Upper lobe of left lung (tissue), 4 donors: Measurements from ENCODE around the gene FBLN1.

Experiments used
- EP300 ChIP-seq, 4 donors: sonication (generic); formaldehyde crosslinking; IDR thresholded peaks; one replicate each; pipeline ENCODE4 v1.5.1; 2017; ENCODE audit warnings: antibody characterized with exemption in 4 of 4, control low read depth in 2 of 4
- POLR2A ChIP-seq, 4 donors: fragments of 450-650 bp; IDR thresholded peaks; one replicate each; pipeline ENCODE4 v1.5.1; 2016 to 2017; ENCODE audit warnings: antibody characterized with exemption in 4 of 4, mild to moderate bottlenecking in 2 of 4
- TF ChIP-seq, protein P1 (sequence below), 6 experiments: fragments of 450-650 bp in 4 of 6; fragments of 200-600 bp in 2 of 6; sonication (generic) in 2 of 6; IDR thresholded peaks; one replicate each; pipeline ENCODE4 v1.5.1; 2016 to 2019; ENCODE audit warnings: antibody characterized with exemption in 6 of 6

DNA sequence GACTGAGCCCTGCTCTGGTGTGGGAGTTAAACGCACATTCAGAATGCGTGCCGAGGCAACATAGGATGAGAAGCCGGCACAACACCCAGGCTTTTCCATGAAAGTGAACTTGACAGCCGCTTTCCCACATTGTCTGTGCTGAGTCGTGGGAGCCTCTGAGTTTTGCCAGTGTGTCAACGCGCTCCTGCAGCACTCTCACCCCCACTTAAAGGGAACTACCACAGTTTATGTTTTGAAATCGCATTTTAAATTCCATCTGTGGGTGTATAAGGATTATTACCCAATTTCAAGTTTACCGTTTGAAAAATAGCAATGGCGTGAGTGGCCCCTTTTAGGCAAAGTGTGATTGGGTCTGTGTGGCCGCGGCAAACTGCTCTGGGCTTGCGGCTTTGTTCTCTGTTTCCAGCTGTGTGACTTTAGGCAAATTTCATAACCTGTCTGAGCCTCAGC, 81.5 kb downstream of the FBLN1 start:
- TF ChIP-seq POLR2A (IDR thresholded peaks at IDR 0.05) (no peak), EP300 (IDR thresholded peaks at IDR 0.05) (no peak)
- TF ChIP-seq, protein P1, sequence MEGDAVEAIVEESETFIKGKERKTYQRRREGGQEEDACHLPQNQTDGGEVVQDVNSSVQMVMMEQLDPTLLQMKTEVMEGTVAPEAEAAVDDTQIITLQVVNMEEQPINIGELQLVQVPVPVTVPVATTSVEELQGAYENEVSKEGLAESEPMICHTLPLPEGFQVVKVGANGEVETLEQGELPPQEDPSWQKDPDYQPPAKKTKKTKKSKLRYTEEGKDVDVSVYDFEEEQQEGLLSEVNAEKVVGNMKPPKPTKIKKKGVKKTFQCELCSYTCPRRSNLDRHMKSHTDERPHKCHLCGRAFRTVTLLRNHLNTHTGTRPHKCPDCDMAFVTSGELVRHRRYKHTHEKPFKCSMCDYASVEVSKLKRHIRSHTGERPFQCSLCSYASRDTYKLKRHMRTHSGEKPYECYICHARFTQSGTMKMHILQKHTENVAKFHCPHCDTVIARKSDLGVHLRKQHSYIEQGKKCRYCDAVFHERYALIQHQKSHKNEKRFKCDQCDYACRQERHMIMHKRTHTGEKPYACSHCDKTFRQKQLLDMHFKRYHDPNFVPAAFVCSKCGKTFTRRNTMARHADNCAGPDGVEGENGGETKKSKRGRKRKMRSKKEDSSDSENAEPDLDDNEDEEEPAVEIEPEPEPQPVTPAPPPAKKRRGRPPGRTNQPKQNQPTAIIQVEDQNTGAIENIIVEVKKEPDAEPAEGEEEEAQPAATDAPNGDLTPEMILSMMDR (IDR thresholded peaks at IDR 0.05): no peak
